Stimulated activated CD4-positive, alpha-beta T cell treated with anti-CD3 and anti-CD28 coated beads, Interleukin-15, amount 100 ng/mL, for 48 hours (primary cell): ENCODE results near the gene C1orf174.

Experiments
- DNase-seq, 2 donors: peaks; one replicate each; pipeline ENCODE4 v3.0.0-alpha.2; 2020; ENCODE audit warnings: low read depth in 2 of 2

C1orf174 gene

DNA sequence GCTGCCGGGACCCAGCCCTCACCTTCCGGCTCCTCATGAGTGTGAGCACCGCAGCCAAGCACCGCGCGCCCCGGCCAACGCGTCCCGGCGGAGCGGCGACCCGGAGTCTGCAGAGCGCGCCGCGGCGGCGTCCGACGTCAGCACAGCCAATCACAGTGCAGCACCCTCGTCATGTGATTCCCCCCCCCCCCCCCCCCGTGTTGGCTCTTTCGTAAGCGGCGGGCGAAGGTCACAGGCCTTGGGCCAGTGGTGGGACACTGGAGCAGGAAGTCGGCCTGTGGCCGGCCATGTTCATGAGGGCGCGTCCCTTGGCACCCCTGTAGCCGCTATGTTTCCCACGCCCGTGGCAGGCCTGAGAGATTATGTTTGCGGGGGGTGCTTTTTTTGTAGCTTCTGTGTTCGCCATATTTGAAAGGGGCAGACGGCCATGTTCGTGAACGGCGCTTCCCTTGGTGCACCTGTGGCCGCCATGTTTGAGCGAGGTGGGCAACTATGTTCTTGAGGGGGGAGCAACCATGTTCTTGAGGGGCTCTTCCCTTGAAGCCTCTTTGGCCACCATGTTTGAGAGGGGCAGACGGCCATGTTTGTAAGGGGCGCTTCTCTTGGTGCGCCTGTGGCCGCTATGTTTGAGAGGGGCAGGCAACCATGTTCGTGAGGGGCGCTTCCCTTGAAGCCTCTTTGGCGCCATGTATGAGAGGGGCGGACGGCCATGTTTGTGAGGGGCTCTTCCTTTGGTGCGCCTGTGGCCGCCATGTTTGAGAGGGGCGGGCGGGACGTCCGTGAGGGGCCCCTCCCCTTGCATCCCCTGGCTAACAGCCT is at the start of gene C1orf174:
C1orf174 (minus strand) TSS at position 123 of the 819 bp plus-strand sequence; CDS start at position 37, 86 bp downstream.
- peak; percentile 85 to 87 for DNase-seq

GRCh38 chr1:3948344-3948743 is 48.3 kb upstream of the C1orf174 start:
- DNase-seq = no peak

- no peak for DNase-seq
Measured at GRCh38 chr1:3945916-3946840, 46.1 kb upstream of the C1orf174 start.

DNA sequence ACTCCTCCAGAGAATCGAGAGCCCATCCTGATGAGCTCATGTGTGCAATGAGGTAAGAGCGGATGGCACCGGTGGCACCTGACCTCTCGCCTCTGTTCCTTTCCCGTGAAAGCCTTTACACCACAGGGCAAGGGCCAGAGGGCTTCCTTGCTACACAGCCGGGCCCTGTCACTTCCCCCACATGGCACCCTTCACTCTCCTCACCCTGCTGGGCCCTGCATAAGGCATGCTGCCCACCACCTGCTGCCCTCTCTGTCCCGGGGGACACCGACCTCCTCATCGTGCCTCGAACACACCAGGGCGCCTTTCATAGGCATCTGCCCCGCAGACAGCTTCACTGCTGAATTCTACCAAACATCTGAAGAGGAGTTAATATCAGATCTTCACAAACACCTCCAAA is 45.1 kb upstream of the C1orf174 start:
- no peak for DNase-seq

DNA sequence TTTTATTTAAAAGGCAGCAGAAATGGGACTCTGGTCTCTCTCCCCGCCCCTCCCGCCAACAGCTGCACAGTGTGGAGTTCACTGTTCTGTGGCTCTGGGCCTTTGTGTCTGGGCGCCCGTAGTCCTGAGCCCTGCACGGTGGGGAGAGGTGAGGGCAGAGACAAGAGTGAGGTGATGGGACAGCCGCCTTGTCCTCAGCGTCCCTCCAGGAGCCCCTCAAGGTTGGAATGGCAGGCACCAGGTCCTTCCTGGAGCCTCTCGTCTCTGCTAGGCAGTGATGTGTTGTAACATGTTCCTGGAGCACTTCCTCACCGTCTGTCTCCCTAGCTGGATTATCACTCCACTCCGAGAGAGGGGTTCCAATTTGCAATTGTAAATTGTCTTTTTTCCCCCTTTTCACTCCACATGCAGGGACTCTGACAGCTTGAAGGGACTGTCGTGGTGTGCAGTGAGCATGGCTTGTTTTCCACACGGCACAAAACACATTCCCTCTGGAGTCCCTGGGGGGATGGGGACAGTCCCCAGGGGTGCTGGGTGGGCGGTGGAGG is 44.6 kb upstream of the C1orf174 start:
- no peak for DNase-seq

DNA sequence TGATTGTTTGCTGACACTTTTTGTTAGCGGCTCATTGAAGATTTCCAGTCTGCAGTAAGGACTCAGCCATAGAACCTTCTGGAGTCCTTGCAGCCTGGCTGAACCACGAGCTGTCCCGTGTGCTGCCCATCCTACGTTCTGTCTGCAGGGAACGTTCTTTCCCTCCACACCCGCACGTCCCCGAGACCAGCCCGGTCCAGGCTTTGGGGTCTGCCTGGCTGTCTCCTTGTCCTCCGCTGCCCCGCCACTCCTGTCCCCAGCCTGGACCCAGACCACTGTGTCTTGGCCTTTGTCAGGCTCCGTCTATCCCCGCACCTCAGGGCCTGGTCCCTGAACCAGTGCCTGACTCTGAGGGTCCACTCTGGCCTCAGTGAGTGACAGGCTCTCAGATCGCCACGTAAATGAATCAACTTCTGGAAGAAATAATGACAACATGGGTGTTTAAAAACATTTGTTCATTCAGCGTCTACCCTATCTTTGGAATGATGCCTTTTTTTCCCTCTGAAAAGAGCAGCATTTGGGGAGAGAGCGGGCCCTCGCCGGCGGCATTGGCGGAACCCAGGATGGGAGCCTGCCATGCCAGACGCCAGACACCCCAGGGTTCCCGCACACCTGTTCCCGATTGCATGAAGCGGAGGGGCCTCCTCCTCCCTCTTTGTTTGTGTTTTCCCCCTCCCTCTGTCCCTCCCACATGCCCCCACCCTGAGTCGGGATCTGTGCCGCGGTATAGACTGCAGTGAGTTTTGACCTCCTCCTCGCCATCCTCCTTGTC is 43.9 kb upstream of the C1orf174 start:
- DNase-seq = no peak

DNA sequence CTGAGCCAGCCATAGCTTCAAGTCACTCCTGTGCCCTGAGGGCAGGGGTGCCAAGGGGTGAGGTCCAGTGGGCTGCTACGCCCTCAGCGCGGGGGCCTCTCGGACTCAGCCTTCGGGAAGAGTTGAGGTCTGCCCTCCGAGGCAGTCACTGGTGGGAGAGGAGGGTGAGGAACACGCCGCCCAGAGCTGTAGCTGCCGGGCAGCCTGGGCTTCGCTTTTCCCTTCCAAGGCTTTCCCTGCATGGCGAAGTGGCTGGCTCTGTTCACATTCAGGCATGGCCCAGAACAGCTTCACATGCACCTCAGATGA is 43.0 kb upstream of the C1orf174 start:
- no peak for DNase-seq

DNA sequence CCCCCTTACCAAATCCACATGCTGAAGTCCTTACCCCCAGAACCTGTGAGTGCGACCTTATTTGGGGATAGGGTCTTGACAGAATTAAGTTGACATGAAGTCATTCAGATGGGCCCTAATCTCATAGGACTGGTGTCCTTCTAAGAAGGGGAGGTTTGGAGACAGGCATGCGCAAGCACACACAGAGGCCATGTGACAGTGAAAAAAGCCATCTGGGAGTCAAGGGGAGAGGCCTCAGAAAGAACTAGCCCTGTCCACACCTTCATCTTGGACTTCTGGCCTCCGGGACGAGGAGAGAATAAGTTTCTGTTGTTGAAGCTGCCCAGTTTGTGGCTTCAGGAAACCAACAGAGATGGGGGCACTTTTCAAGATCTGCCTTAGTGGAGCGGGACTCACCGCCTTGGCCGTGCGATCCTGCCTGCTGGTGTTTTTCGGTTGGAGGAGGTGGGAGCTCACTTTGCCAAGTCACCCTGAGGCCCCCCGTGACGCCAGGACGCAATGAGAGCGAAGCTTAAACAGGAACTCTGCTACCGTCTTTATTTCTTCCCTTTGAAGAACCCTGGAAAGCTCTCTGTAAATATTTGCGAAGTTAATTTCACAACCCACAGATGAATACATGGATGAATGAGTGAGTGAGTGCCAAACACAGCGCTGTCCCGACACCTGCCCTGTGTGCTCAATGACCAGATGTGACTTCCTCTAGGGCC is 42.5 kb upstream of the C1orf174 start:
- no peak for DNase-seq

DNA sequence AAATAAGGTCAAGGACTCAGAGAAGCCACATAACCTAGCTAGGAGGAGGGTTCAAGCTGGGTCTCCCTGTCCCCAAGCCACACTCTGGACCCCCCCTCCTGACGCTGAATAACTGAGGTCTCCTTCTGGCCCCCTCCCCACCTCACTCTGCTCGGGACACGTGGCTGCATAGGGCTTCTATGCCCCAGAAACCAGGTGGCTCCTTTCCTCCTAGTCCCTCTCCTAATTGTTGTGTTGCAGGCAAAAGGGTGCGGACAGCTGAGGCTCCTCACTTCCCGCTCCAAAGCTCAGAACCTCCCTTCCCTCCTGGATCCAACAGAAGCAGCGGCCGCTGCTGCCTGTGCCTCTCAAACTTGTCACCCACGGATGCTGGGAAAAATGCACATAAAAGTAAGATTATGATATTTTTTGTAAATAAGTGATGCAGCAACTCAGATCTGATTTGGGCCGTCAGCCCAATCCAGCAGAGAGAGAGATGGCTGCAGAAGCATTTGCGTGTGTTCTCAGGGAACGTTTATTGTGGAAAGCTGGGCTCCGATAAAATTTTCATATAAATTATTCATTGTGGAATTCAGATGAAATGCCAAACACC is 40.8 kb upstream of the C1orf174 start:
- DNase-seq = no peak

- DNase-seq = no peak
Measured at GRCh38 chr1:3940081-3940753, 40.1 kb upstream of the C1orf174 start.

GRCh38 chr1:3939242-3940080 is 39.4 kb upstream of the C1orf174 start:
- no peak for DNase-seq

- DNase-seq = no peak
Measured at GRCh38 chr1:3932156-3932919, 32.3 kb upstream of the C1orf174 start.

DNA sequence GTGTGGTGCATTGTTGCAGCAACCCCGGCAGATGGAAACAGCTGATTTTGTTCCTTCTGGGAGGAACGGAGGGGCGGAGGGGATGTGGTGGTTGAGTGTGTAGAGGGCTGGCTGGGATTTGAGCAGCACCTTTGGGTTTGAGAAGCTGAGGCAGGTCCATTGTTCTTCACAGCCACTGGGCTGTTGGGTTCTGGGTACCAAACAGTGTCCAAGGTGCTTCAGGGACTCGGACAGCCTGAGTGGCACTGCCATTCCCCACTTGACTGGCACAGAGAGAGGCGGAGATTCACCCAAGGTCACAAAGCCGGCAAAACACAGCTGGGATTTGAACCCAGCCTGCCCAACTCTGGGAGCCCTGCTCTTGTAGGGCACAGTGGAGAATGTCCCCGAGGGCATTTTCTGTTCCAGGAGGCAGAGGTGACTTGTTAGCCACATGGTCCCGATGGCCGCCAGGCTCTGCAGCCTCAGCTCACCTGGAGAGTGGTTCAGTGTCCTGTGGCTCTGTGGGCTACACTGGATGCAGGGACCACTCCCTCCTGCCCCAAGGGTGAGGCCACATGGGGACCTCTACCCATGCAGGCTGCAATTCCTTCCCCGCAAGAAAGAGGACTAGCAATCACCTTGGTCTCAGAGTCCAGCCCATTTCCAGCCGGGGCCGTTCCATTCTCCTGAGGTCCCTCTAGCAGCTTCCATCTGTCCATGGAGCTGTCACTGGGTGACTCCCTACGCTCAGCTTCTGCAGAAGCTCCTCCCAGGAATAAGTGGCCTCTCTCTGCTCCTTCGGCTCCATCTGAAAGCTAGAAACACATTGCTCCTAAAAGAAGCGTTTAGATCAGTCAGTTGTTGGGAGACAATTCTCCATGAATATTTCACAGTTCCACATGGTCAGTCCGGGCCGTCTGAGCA is 31.2 kb upstream of the C1orf174 start:
- DNase-seq = no peak

DNA sequence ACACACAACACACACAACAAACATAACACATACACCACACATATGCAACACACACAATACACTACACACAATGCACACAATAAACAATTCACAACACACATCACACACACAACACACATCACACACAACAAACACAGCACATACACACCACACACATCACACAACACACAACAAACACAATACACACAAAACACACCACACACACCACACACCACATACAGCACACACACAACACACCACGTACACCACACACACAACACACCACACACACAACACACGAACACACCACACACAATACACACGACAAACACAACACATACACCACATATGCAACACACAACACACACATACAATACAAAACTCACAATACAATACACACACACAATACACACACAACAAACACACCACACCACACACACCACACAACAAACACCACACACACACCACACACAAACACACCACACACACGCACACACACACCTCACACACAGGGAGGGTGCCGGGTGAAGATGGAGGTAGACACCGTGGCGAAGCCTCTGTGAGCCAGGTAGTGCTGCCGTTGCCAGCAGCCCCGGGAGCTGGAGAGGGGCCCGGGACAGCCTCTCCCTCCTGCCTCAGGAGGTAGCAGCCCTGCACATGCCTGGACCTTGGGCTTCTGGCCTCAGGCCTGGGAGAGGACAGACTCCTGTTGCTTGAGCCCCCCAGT is 30.4 kb upstream of the C1orf174 start:
- DNase-seq = no peak

DNA sequence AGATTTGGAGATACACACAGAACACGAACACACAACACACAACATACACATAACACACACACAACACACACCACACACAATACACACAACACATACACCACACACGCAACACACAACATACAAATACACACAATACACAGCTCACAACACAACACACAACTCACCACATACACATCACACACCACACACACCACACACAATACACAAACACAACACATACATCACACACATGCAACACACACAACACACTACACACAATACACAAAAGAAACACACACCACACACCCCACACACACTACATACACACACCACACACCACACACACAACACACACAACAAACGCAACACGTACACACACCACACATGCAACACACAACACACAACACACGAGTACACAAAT is 29.1 kb upstream of the C1orf174 start:
- no peak for DNase-seq

- no peak for DNase-seq
Measured at GRCh38 chr1:3928586-3928985, 28.5 kb upstream of the C1orf174 start.

DNA sequence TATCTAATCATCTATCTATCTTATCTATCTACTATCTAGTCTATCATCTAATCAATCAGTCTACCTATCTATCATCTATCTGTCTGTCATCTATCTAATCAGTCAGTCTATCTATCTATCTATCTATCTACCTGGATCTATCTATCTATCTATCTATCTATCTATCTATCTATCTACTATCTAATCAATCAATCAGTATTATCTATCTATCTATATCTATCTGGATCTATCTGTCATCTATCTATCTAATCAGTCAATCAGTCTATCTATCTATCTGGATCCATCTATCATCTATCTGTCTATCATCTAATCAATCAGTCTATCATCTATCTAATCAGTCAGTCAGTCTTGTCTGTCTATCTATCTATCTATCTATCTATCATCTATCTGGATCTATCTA is 26.9 kb upstream of the C1orf174 start:
- DNase-seq = no peak
